Measurements from ENCODE around the gene ANKRD36. TPM values are rescaled to one million over a fixed set of nuclear protein-coding genes. Genes with fewer than 3 reads are reported as not detected.
"Not testable (repeated sequence)": the region's sequence is repeated elsewhere in the genome, so short reads cannot be mapped to it uniquely, and the experiment has no call there.

Gene ANKRD36
- polyA plus RNA-seq, 4 donors = 13.6 to 16.1 (median 14.3) TPM

DNA sequence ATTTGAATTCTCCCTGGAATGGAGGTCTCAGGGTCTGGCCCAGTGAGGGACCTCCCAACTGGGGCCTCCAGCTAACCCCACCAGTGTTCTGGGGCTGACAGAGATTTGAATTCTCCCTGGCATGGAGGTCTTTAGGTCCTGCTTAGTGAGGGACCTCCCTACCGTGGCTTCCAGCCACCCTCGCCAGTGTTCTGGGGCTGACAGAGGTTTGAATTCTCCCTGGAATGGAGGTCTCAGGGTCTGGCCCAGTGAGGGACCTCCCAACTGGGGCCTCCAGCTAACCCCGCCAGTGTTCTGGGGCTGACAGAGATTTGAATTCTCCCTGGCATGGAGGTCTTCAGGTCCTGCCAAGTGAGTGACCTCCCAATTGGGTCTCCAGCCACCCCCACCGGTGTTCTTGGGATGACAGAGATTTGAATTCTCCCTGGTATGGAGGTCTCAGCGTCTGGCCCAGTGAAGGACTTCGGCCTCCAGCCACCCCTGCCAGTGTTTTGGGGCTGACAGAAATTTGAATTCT, 155.2 kb downstream of the ANKRD36 start:
- not testable (repeated sequence) for DNase-seq (ENCODE audit: low read depth in 4 of 4, low spot score in 3 of 4)

DNA sequence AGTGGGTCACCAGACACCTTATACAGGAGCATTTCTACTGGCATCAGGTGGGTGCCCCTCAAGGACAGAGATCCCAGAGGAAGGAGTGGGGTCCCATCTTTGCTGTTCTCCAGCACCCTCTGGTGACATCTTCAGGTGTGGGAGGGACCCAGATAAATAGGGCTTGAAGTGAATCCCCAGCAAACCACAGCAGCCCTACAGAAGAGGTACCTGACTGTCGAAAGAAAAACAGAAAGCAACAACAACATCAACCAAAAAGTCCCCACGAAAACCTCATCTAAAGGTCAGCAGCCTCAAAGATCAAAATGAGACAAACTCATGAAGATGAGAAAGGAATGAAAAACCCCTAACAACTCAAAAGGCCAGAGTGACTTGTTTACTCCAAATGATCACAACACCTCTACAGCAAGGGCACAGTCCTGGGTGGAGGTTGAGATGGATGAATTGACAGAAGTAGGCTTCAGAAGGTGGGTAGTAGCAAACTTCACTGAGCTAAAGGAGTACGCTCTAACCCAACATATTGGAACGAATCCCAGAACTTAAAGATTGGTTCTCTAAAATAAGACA, 163.4 kb downstream of the ANKRD36 start:
- DNase-seq (ENCODE audit: low read depth in 4 of 4, low spot score in 3 of 4) = not testable (repeated sequence)

DNA sequence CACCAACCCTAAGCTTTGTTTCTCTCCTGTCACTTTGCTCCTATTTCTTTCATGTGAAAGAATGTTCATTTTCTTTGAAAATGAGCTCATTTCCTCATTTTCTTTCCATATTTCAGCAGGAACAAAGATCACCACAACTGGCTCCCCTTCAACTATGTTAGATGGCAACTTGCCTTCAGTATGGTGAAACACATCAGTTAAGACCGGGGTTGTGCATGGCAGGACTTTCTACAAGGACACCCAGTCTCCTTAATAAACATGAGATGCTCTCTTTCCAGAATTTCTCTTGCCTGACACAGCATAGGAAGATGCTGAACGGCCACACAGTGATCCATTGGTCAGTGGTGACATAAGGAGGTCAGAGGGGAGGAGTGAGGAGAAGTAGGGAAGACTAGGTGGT, 172.2 kb downstream of the ANKRD36 start:
- not testable (repeated sequence) for DNase-seq (ENCODE audit: low read depth in 4 of 4, low spot score in 3 of 4)

DNA sequence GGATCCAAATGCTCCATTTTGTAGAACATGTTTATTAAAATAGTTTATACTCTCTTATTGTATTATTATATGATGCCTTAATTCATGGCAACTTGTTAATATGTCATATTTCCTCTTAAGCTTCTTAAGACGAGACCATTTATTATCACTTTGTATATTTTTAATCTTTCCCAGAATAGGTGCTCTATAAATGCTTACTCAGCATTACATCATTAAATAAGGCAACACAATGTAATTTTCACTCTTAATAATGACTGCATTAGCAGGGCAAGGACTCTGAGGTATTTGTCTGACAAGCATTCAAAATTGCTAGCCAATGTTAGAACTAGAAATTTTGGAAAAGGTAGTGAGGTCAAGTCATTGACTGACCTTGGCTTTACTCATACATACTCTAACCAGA, 180.7 kb downstream of the ANKRD36 start:
- not testable (repeated sequence) for DNase-seq (ENCODE audit: low read depth in 4 of 4, low spot score in 3 of 4)

Other genes with a start within 250 kb of the ANKRD36 start
- gene SEMA4C, start 243.1 kb upstream of the ANKRD36 start, polyA plus RNA-seq (ENCODE audit: insufficient read length in 4 of 4) = 10 to 100 TPM; 36.2 to 43.0 (median 38.0) TPM
- gene FAM178B, start 126.6 kb upstream of the ANKRD36 start, polyA plus RNA-seq (ENCODE audit: insufficient read length in 4 of 4) = under 1 TPM; 0.24 to 0.73 (median 0.44) TPM
- 10 to 100 TPM; 20.8 to 27.3 (median 24.2) TPM for gene FAHD2B, start 18.3 kb upstream of the ANKRD36 start, polyA plus RNA-seq (ENCODE audit: insufficient read length in 4 of 4)